Uterus (tissue), 4 donors: ENCODE results near the gene SULF2. TPM values are rescaled to one million over a fixed set of nuclear protein-coding genes. Genes with fewer than 3 reads are reported as not detected.

Experiments used
- DNase-seq, 2 donors: peaks; one replicate each; pipeline ENCODE4 v3.0.0-alpha.2; 2019 to 2020
- H3K27ac ChIP-seq, 2 donors: fragments of 200-600 bp; sonication (generic); 1 replicate in 1 of 2; 2 replicates in 1 of 2; pipeline ENCODE4 v1.5.1; 2016 to 2018
- H3K27me3 ChIP-seq, 2 donors: fragments of 200-600 bp; sonication (generic); one replicate each; pipeline ENCODE4 v1.5.1; 2018 to 2019; ENCODE audit warnings: control low read depth in 1 of 2
- H3K36me3 ChIP-seq, 2 donors: fragments of 200-600 bp; sonication (generic); one replicate each; pipeline ENCODE4 v1.5.1; 2019; ENCODE audit warnings: control low read depth in 1 of 2
- H3K4me1 ChIP-seq, 2 donors: fragments of 200-600 bp; sonication (generic); one replicate each; pipeline ENCODE4 v1.5.1; 2018 to 2019; ENCODE audit warnings: control low read depth in 1 of 2
- H3K4me3 ChIP-seq, 2 donors: fragments of 200-600 bp; sonication (generic); 1 replicate in 1 of 2; 2 replicates in 1 of 2; pipeline ENCODE4 v1.5.1; 2018 to 2019; ENCODE audit warnings: mild to moderate bottlenecking in 1 of 2
- H3K9me3 ChIP-seq, 2 donors: fragments of 200-600 bp; sonication (generic); one replicate each; pipeline ENCODE4 v1.5.1; 2019; ENCODE audit warnings: control low read depth in 1 of 2
- CTCF ChIP-seq, 4 experiments: fragments of 200-600 bp in 2 of 4; fragments of 450-650 bp in 2 of 4; sonication (generic) in 2 of 4; IDR thresholded peaks; one replicate each; pipeline ENCODE4 v1.5.1; 2016 to 2019; ENCODE audit warnings: antibody characterized with exemption in 4 of 4, mild to moderate bottlenecking in 2 of 4, moderate library complexity in 1 of 4
- POLR2A ChIP-seq, 2 donors: fragments of 450-650 bp; IDR thresholded peaks; one replicate each; pipeline ENCODE4 v1.6.1; 2016; ENCODE audit warnings: antibody characterized with exemption in 2 of 2, mild to moderate bottlenecking in 1 of 2, moderate library complexity in 1 of 2
- intact Hi-C: fragments of 100-400 bp; cut with DNase I; formaldehyde crosslinking; loops from one replicate; pipeline ENCODE4 v1.15.1; 2023; ENCODE audit warnings: low total_unique reads
- total RNA-seq, 4 donors: library from RNA; depleted of rRNA in 3 of 4; stranded (reverse); fragments of >200 nt in 3 of 4; gene quantifications; one replicate each; pipeline versions ENCODE4 v1.1.0 to v1.2.4, GENCODE V29; 2014 to 2023
- donor health status: DM: yes; HTN: yes; CAD: no.

The SULF2 gene
- total RNA-seq, 4 donors from 2014 or later, result 95.9 to 558 (median 213) TPM

GRCh38 chr20:47790580-47790965 lies 5.3 kb upstream of the SULF2 start:
- Histone ChIP-seq H3K9me3 (no peaks in the 10 kb centered on the region), H3K4me3 (no peak overlapping the region), H3K36me3 (no peaks in the 10 kb centered on the region), H3K27ac (peak overlapping the region; percentile 57 to 80), H3K27me3 (no peaks in the 10 kb centered on the region), H3K4me1 (peaks cover 0 to 4% of the 10 kb centered on the region in 2 donors)
- TF ChIP-seq POLR2A (IDR thresholded peaks at IDR 0.05), result no peak
- TF ChIP-seq CTCF (IDR thresholded peaks at IDR 0.05), result no peak
- DNase-seq, result no peak
- intact Hi-C loops, result no loop called here

GRCh38 chr20:47789764-47790579 lies 4.7 kb upstream of the SULF2 start:
- Histone ChIP-seq H3K9me3 (no peaks in the 10 kb centered on the region), H3K4me1 (peaks cover 0 to 4% of the 10 kb centered on the region in 2 donors), H3K27ac (peak overlapping the region; percentile 57 to 80), H3K27me3 (no peaks in the 10 kb centered on the region), H3K4me3 (no peak overlapping the region), H3K36me3 (no peaks in the 10 kb centered on the region)
- DNase-seq, result peak; percentile 38 to 69
- TF ChIP-seq CTCF (IDR thresholded peaks at IDR 0.05) (peak in 1 of 4 experiments; percentile 26), POLR2A (IDR thresholded peaks at IDR 0.05) (no peak)
- intact Hi-C loops, result loop anchor here (10.0 kb wide), 3 partner anchors 115 to 835 kb away; no protein-coding TSS in a partner anchor

GRCh38 chr20:47789081-47789763 lies 3.9 kb upstream of the SULF2 start:
- H3K27ac ChIP-seq, result peak overlapping the region; percentile 80 to 88
- no peak overlapping the region for H3K4me3 ChIP-seq
- TF ChIP-seq POLR2A (IDR thresholded peaks at IDR 0.05), result no peak
- TF ChIP-seq CTCF (IDR thresholded peaks at IDR 0.05), result no peak
- peaks cover 0 to 4% of the 10 kb centered on the region in 2 donors for H3K4me1 ChIP-seq
- H3K9me3 ChIP-seq, result no peaks in the 10 kb centered on the region
- no peaks in the 10 kb centered on the region for H3K36me3 ChIP-seq
- H3K27me3 ChIP-seq, result no peaks in the 10 kb centered on the region
- DNase-seq, result peak in 1 of 2 donors; percentile 59
- intact Hi-C loops, result loop anchor here (10.0 kb wide), 3 partner anchors 114 to 836 kb away; no protein-coding TSS in a partner anchor

- Histone ChIP-seq H3K36me3 (no peaks in the 10 kb centered on the region), H3K9me3 (no peaks in the 10 kb centered on the region), H3K4me3 (no peak overlapping the region), H3K27me3 (no peaks in the 10 kb centered on the region), H3K4me1 (peaks cover 0 to 4% of the 10 kb centered on the region in 2 donors), H3K27ac (peak overlapping the region; percentile 80 to 88)
- DNase-seq, result no peak
- intact Hi-C loops, result loop anchor here (10.0 kb wide), 3 partner anchors 114 to 836 kb away; no protein-coding TSS in a partner anchor
- TF ChIP-seq POLR2A (IDR thresholded peaks at IDR 0.05), result no peak
- TF ChIP-seq CTCF (IDR thresholded peaks at IDR 0.05), result no peak
Observed at GRCh38 chr20:47788741-47789080, 3.4 kb upstream of the SULF2 start.

- TF ChIP-seq POLR2A (IDR thresholded peaks at IDR 0.05) (no peak), CTCF (IDR thresholded peaks at IDR 0.05) (no peak)
- intact Hi-C loops, result loop anchor here (10.0 kb wide), 3 partner anchors 112 to 838 kb away; no protein-coding TSS in a partner anchor
- peaks cover 0 to 9% of the 10 kb centered on the region in 2 donors for H3K4me1 ChIP-seq
Observed at GRCh38 chr20:47786765-47787107, 1.5 kb upstream of the SULF2 start.

More at GRCh38 chr20:47786765-47787107, 1.5 kb upstream of the SULF2 start:
- DNase-seq, result no peak
- Histone ChIP-seq H3K36me3 (no peaks in the 10 kb centered on the region), H3K9me3 (no peaks in the 10 kb centered on the region), H3K27ac (peak overlapping the region; percentile 88 to 97), H3K27me3 (no peaks in the 10 kb centered on the region), H3K4me3 (peak overlapping the region; percentile 44 to 80)
